ENCODE results near the gene THSD7A.

The THSD7A gene

DNA sequence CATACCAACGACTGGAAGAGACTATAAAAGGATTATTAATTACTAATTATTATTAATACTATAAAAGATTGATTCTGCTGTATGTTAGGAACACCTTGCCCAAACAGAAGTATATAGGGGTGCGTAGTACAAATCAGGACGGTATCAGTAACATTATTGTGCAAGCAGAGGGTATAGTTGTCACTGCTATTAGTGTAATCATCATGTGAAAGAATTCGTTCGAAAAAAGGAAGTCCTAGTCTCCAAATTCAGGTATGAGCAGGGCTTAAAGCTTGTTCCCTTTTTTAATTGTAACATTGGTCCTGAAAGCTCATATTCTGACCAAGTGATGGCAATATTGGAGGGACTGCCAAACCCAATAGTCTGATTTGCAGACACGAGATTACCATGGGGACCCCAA lies 81.8 kb downstream of the THSD7A start:
- no peak for DNase-seq

DNA sequence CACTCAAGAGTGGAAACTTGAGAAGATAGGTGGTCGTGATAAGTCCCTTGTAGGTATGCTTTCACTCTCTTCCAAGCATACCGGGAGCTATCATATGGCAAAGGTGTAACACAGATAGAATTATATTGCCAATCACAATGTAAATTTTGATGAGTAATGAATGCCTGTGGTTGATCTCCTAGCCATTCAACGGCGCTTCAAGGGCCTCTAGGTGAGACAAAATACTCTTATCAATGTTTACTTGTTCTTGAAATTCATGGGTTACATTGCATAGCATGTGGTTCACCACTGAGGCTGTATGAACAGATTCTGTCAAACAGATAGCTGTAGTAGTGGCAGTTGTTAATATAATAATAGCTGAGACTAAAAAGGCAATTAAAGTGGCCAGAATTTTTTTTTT lies 82.4 kb downstream of the THSD7A start:
- DNase-seq, result no peak

DNA sequence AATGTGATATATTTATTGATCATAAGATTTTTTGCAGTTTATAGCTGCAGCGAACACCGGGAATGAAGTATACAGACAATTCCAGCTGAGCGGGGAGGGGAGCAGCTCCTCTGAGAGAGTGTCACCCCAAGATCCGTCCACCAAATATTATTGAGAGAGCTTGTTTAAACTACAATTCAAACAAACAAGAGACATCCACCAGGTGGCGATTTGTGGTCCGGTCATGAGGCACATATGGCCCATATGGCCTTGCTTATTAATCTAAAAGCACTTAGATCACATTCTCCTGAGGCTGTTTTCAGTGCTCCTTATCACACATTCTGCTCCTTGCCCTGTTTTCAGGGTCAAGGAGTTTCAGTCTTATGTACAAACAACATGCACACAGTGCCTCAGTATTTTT lies 83.1 kb downstream of the THSD7A start:
- no peak for DNase-seq

DNA sequence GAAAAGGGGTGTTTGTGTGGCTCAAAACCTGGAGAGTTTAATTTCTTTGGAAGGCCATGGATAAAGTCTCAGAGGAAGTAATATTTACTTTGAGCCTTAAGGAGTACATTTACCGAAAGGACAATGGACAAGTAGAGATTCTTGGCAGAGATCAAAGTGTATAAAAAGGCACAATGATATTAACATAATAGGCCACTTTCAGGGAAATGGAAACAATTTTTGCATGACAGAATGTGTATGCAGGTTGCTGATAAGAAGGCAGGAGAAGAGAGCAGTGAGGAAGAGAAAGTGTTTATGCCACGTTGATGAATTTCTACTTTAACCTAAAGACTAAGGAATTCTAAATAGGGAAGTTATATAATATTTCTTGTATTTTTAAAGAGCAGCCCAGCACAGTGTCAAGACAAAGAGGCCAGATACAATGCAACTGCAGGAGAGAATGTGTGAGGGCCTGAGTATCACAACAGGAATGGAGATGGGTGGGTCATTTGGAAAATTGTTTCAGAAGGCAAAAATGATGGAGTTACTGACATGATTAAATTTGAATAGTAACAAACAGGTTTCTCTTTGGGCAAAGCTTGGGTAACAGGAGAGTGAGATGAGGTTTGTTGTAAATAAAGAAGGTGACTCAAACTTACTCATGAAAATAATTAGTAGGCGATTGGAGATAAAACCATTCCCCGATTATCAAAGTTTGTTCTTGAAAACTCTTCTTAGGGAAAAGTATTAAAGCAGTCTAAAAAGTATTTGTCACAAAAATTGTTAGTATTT lies 84.1 kb downstream of the THSD7A start:
- DNase-seq, result no peak

DNA sequence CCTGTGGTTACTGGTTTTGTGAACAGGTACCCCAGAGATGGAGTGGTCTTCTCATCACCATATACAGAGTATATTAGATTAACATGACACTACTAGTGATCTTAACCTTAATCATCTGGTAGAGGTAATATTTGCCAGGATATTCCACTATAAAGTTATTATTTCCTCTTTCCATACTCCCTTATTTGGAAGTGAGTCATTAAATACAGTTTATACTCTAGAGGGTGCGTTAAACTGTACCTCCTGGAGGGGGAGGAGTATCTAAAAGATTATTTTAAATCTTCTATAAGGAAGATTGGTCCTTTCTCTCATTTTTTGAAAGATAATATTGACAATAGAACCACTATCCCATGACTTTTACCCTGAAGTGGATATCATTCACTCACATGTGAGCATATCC lies 85.4 kb downstream of the THSD7A start:
- DNase-seq, result no peak

DNA sequence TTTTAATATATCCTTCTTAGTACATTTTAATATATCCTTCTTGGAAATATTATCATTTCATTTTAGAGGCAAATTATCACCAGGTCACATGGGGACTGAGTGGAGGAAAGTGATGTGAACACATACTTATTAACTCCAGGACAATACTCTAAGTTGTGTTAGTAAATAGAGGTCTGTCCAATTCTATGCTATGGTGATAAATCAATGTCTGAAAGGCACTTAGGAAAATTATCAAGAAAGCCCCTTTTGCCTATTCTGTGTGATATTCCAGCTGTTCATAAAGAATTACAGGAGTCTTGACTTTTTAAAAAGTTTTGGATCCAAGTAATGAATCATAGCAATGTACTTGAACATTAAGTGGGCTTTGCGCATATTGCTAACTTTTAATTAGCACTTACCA lies 88.5 kb downstream of the THSD7A start:
- no peak for DNase-seq

DNA sequence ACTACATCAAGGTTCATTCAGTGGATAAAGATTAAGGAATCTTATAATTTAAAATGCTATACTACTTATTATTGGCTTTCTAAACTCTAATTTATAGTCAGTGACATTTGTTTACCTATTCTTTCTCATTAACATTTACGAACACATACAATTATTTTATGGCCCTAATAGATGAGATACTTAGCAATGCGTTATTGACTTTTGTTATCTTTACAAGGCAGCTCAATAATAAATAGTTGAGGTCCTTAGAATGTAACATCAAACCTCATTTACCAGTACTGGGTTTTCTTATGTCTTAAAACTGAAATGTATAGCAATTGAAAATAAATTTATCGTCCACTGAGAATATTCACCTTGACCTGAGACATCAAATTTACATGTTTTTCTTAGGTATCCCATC lies 89.0 kb downstream of the THSD7A start:
- no peak for DNase-seq

DNA sequence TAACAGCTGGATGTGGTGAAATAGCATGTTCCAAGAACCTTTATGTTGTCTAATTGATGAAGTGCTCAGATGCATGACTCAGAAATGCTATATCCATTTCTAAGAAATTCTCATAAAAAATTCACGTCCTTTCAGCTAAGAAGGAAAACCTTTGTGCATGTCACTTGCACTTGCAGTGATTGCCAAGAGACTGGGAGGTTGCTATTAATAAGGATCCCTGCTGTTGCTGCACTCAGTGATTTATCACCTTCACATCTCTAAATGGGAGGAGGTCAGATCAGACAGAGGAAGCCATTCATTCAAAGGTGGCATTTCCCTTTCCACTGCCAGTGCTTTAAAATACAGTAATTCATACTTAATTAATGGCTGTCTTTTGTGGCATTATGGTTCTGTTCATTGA lies 89.5 kb downstream of the THSD7A start:
- DNase-seq, result no peak

DNA sequence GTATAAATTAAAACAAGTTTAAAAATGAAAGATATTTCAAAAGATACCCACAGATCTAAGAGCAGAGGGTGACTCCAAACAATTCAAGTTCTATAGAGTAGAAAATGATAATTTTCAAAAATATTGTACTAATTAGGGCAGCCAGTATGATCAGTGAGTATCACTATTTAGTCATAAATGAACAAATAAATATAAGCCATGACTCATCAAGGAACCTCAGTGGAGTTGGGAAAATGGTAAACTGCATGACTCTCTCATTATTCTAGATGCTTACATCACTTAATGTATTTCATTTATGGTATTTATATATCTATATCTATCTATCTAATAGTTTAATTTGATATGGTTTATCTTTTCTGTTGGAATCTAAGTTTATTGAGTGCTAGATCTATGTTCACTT lies 94.3 kb downstream of the THSD7A start:
- DNase-seq, result no peak

DNA sequence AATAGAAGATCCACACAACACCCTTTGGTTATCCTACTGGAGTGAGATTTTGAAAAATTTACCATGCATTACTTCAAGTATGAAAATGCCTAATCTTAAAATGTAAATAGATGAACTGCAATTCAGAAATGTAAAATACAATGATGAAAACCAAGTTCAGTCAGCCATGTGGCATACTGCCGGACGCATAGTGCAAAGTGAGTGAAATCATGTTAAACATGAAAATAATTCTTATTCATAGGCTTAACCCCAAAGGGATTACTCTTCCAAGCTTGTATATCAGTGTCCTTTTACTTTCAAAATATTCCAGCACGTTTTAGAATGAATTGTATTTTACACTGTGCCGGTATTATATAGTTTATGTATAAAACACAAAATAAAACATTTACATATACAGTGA lies 99.8 kb downstream of the THSD7A start:
- no peak for DNase-seq

DNA sequence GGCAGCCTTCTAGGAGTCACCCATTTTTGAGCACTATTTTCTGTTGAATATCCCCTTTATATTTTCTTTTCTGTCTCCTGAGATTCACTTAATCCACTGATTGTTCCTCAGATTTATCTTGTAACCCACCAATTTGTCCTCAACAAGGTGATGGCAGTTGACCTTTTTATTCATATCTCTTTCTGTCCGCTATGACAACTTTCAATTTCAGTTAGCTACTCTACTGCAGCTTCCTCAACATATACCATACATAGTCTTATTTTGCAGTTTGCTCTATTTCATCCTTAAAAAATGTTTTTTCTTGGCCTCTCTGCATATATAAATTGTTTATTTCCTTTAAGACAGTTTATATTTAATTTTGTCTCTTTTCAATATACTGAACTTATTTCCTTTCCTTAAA lies 101.3 kb downstream of the THSD7A start:
- DNase-seq, result no peak

DNA sequence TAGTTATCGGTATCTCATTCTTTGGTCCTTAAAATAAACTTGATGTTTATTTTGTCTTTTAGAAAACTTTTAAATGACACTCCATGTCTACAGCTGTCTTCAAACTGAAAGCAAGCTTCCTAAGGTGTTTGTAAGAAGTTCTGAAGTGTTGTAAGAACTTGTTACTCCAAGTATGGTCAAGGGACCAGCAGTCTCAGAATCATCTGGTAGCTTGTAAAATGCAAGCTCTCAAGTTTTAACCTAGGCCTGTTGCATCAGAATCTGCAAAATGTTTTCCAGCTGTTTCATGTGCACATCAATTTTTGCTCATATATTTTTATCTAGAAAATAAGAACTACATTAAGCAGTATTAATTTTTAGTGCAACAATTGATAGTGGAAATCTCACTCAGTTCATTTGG lies 104.1 kb downstream of the THSD7A start:
- no peak for DNase-seq

DNA sequence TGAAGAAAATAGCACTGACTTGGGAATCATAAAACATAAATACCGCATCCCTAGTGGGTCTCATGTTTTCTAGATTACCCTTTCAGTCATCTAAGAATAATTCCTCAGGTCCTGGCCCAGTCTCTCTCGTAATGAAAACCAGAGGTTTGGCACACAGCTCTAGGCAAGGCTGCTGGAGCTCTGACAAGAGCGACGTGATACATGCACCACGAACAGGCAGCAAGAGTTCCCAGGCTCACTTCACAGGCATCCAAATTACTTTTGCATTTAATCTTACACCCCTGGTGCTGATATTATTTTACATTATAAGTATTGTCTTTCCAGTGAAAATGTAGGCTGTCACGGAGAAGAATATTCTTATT lies 105.2 kb downstream of the THSD7A start:
- no peak for DNase-seq

DNA sequence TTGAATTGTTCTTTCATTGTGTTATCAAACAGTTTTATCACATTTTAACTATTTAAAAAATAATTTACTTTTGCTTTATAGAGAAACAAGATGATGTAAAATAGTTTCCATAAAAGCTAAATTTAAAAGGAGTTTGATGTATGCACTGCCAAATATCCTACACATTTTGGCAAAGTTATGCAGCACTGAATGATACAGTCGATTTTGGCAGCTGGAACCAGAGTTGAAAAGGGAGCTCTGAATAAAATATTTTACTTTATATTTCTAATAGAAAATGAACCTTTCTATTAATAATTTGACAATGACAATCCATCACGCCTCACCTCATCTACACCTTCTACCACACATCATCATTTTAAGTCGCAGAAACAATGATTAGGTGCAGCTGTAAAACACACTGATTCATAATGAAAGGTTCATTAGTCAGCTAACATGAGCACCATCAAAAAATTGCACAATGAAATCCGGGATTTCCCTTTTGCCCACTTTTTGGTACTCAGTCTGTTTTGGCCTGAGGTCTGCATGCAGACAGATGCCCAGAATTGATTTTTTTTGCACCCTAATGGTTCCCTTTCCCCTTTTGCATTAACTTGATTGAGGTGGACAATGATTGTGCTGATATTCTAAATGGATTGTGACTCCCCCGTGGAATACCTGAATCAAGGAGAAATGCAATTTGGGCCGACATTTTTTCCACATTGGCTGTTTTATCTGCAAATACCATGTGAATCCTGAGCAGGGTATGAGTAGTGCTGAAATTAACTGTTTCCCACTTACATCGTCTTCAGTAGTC lies 105.8 kb downstream of the THSD7A start:
- DNase-seq, result no peak

DNA sequence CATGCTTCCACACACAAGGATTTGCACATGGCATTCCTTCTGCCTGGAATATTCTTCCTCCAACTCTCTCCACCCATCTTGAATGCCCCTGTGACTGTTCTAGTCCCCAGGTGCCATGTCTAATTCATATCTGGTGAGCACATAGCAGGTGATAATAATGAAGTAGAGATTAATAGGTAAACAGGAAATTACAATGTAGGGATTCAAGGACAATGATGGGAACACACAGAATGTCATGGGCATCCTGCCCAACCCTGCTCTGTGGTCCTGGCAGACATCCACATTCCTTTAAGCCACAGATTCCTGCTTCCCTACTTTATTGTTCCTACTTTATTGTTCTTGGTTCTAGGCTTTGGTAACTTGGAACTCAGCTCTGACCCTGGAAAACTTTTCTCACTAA lies 115.8 kb downstream of the THSD7A start:
- DNase-seq, result no peak

DNA sequence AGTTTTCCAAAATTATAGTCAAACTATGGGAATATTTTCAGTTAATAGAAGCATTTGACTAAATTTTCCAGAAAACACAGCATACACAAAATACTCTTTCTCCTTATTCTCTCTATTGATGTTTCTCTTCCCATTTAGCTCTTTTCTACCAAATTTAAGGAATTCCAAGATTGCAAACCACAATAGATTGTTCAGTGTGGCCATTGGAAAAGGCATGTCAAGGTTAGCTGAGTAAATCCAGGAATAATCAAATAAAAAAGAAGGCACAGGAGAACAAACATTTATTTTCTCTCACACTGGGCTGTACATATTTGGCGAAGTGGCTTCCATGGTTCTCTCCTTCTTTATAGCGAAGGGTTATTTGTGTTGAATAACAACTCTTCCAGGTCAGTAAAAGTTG lies 117.3 kb downstream of the THSD7A start:
- no peak for DNase-seq

DNA sequence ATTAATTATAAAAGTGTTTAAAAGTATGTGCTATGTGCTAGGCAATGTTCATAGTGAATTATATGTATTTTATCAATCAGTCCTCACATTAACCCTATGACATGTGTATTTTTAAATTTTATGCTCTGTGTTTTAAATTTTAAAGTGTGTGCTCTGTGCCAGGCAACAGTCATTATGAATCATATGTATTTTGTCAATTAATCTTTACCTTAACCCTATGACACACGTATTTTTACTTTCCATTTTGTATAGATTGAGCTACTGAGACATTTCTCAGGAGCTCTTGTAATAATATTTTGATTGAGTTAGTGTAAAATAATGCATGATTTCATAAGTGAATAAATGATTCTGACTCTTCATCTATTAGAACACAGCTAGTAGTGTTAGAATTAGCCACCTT lies 117.8 kb downstream of the THSD7A start:
- no peak for DNase-seq

DNA sequence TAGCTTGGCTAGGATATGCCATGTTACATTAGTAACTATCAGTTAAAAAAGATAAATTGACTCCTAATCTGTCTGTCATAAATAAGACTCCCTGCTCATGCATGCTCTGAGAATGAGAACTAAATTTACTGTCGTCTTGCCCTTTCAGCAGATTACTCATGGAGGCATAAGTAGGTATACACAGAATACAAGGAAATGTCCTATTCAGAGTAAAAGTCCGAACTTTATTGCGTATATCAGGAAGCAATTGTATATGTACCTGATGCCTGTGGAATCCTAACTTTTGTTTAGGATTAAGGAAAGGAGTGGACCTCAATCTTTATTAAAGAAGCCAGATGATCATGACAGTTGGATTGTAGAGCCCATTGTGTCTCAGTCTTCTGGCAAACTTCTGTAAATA lies 118.6 kb downstream of the THSD7A start:
- DNase-seq, result no peak

DNA sequence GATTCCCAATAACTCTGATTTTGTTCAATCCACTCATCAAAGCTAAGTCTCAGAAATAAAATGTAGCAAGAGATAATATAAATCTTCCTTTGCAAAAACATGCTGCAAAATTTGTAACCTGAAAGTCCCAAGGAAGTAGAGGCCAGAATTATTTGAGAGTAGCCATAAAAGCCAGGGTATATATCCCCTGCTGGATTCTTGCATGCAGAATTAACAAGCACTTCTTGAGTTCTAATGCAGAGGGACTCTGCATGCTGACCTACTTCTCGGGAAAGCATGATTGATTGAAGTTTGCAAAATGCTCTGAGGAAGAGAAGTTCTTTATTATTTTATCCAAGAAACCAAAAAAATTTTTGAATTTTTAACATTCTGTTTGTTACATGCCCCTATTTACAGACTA lies 121.6 kb downstream of the THSD7A start:
- no peak for DNase-seq

DNA sequence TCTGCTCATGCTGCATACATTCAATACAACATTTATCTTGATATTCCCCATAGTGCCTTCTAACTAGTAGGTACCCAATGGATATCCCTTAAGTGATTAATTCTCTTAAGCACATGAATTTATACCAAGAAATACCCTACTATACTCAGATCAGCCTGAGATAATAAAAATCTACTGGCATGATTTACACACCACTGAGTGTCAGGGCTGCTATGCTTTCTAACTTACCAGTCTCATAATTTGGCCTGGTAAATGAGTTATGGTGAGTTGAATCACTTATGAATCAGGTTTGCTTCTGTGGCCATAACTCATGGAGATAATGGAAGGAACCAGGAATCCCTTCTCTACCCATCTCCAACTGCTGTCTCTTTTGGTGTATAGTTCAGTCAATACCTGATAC lies 122.8 kb downstream of the THSD7A start:
- no peak for DNase-seq

DNA sequence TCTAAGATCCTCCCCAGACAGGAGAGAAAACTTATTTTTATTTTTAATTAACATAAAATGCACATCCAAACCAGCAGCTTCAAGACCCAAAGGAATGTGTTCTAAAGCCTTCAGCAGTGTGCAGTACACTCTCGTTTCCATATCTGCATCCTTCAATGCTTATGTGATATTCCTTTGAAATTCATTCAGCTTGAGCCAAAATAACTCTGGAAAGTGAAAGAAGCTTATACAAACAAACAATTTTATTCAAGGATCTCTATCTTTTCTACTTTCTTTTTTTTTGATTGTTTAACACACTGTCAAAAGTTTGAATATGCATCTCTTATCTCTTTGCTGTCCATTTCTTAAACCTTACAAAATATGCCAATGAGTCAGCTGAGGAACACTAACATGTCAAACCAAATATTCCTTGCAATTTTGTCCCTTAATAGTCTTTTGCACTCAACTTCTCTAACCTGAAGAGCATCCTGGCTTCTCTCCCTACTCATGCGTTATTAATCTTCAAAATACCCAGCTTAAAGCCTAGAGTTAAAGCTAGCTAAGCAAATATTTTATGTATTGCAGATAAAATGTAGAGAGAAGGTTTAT lies 124.3 kb downstream of the THSD7A start:
- no peak for DNase-seq

DNA sequence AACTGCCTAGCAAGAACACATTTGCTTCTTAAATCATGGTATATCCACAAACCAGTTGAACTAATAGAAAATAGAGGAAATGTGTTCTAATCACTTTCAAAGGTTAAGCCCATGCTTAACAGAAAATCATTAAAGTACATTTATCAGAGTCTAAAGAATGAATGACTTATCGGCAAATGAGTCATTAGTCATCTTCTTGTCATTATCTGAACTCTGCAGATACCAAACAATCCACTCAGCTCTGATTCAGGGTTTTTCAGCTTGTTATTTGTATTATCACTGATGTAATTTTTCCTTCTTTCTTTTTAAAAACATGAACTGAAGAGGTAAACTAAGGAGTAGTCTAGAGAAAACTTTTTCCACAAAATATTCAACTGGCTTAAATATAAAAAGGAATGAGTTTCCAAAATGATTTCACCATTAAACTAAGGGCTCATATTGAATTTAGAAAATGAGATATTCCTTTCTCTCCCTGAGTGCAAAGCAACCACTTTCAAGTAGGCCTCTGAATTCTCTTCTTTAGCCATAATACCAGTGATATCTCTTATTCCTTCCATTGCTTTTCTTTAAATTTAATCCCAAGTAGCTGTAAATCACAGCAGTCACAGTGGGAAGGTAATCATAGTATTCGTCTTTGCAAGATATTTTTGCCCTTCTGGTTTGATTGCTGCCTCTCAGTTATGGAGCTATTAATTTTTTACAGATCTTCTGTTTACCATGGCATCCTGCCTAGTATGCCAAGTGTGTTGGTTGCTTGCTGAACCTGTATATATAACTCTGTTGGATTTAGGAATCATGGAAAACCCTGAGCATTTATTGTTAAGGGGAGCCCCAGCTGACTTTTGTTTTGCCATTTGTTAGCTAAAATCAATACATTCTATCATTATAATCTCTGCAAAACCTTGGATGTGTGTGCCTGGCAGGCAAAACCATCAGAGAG lies 125.1 kb downstream of the THSD7A start:
- DNase-seq, result no peak

DNA sequence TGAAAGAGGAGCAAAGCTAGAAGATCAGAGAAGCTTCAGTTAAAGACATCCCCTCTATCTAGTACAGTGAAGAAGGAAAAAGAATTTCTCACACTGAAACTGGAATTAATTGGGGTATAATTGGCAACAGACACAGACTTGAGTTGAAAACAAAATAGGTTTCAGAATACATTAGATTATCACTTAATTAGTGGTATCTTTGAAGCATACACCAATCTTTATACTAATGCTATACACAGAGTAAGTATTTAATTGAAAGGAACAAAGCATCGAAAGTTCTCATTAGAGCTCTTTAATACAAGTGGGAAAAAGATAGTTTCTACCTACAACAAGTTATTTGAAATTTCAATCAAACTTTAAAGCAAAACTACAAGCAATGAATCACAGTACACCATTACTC lies 128.2 kb downstream of the THSD7A start:
- no peak for DNase-seq
